GM12865 (cell line): ENCODE data around the gene PNMA6E.

Experiments used
- DNase-seq: peaks from one replicate; pipeline ENCODE4 v3.0.0; 2010; ENCODE audit warnings: low read depth
- H3K4me3 ChIP-seq: 2 replicates; pipeline ENCODE4 v1.5.1; 2011; ENCODE audit warnings: mild to moderate bottlenecking, low read depth, low read length, control low read depth
- CTCF ChIP-seq: IDR thresholded peaks from 2 replicates; pipeline ENCODE4 v1.5.1; 2011; ENCODE audit warnings: low read length, control low read depth, low read depth, inconsistent platforms; ENCODE audit not compliant: insufficient read depth; ENCODE audit errors: missing control alignments

The PNMA6E gene

GRCh38 chrX:153434801-153435200 lies 33.7 kb upstream of the PNMA6E start:
- H3K4me3 ChIP-seq, result no peak overlapping the region
- DNase-seq, result no peak
- TF ChIP-seq CTCF, result no peak

GRCh38 chrX:153433781-153434285 lies 32.7 kb upstream of the PNMA6E start:
- TF ChIP-seq CTCF, result no peak
- DNase-seq, result no peak
- H3K4me3 ChIP-seq, result no peak overlapping the region

DNA sequence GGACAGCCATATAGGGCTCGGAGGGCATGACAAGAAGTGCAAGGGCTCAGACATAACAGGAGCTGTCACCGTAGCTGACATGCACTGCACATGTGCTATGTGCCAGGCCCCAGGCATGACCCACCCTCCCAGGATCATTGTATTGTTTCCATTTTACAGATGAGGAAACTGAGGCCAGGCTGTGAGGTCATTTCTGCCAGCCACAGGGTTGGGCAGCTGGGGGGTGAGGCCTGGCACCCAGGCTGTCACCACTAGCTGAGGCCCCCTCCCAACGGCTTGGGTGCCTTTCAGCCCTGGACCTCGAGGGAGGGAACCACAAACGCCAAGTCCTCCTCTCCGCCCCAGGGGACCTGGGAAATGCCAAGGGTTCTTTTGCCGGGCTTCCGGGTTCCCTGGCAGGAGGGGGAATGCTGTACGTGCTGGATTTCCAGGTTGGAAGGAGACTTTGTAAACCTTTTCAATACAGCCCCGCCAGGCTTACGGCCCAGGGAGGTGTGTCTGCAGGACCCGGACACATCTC lies 32.1 kb upstream of the PNMA6E start:
- no peak for DNase-seq
- TF ChIP-seq CTCF, result no peak
- no peak overlapping the region for H3K4me3 ChIP-seq

DNA sequence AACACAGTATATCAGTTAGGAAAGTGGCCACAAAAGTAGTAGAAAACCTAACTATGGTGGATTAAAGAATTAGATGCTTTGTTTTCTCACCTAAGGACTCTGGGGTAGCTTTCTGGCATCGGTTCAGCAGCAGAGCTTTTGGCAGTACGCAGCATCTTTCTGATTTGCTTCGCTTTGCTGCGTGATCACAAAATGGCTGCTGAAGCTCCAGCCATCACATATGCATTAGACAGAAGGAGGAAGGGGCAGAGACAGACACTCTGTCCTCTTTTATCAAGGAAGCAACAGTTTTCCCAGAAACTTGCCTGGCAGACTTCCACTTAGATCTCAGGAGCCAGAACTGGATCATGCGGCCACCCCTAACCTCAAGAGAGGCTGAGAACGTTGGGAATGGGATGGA lies 29.6 kb upstream of the PNMA6E start:
- H3K4me3 ChIP-seq, result no peak overlapping the region
- DNase-seq, result no peak
- TF ChIP-seq CTCF, result no peak

GRCh38 chrX:153426204-153426603 lies 25.1 kb upstream of the PNMA6E start:
- H3K4me3 ChIP-seq, result no peak overlapping the region
- TF ChIP-seq CTCF, result no peak
- no peak for DNase-seq

- DNase-seq, result no peak
- no peak for TF ChIP-seq CTCF
- H3K4me3 ChIP-seq, result no peak overlapping the region
Observed at GRCh38 chrX:153423652-153424051, 22.5 kb upstream of the PNMA6E start.

GRCh38 chrX:153421856-153422255 lies 20.7 kb upstream of the PNMA6E start:
- no peak for TF ChIP-seq CTCF
- no peak overlapping the region for H3K4me3 ChIP-seq
- no peak for DNase-seq
